NCI-H187 (cell line): ENCODE results near the gene GMCL2.

ENCODE experiments used
- DNase-seq, 2 experiments: peaks; one replicate each; lab custom pipeline; 2025; lab: John Stamatoyannopoulos, UW

GMCL2 gene

GRCh38 chr5:178221853-178222252 is 34.7 kb upstream of the GMCL2 start:
- DNase-seq = no peak

- DNase-seq = no peak
Observed at GRCh38 chr5:178221282-178221681, 34.1 kb upstream of the GMCL2 start.

GRCh38 chr5:178218827-178219226 is 31.7 kb upstream of the GMCL2 start:
- DNase-seq = no peak

- no peak for DNase-seq
Observed at GRCh38 chr5:178218237-178218776, 31.1 kb upstream of the GMCL2 start.

GRCh38 chr5:178216779-178217178 is 29.6 kb upstream of the GMCL2 start:
- no peak for DNase-seq

GRCh38 chr5:178216088-178216534 is 28.9 kb upstream of the GMCL2 start:
- DNase-seq = no peak

- DNase-seq = no peak
Observed at GRCh38 chr5:178215280-178216002, 28.3 kb upstream of the GMCL2 start.

- DNase-seq = no peak
Observed at GRCh38 chr5:178214160-178214803, 27.1 kb upstream of the GMCL2 start.

- DNase-seq = no peak
Observed at GRCh38 chr5:178213748-178214151, 26.6 kb upstream of the GMCL2 start.

GRCh38 chr5:178213003-178213461 is 25.9 kb upstream of the GMCL2 start:
- DNase-seq = no peak

GRCh38 chr5:178212241-178213002 is 25.3 kb upstream of the GMCL2 start:
- DNase-seq = no peak

- no peak for DNase-seq
Observed at GRCh38 chr5:178211095-178212048, 24.2 kb upstream of the GMCL2 start.

GRCh38 chr5:178210686-178211085 is 23.5 kb upstream of the GMCL2 start:
- DNase-seq = no peak

- DNase-seq = no peak
Observed at GRCh38 chr5:178210073-178210535, 22.9 kb upstream of the GMCL2 start.

GRCh38 chr5:178209334-178210072 is 22.3 kb upstream of the GMCL2 start:
- DNase-seq = no peak

- DNase-seq = no peak
Observed at GRCh38 chr5:178208540-178209227, 21.5 kb upstream of the GMCL2 start.

GRCh38 chr5:178207917-178208280 is 20.7 kb upstream of the GMCL2 start:
- DNase-seq = no peak

GRCh38 chr5:178207183-178207916 is 20.2 kb upstream of the GMCL2 start:
- no peak for DNase-seq
